Activated CD4-positive, alpha-beta memory T cell treated with anti-CD3 and anti-CD28 coated beads, Interleukin-2, amount 10 ng/mL, durations not matched to agents 7 days and 5 days (primary cell): ENCODE data around the gene CNTLN. TPM values are rescaled to one million over a fixed set of nuclear protein-coding genes. Genes with fewer than 3 reads are reported as not detected.
"Not testable (repeated sequence)": the region's sequence is repeated elsewhere in the genome, so short reads cannot be mapped to it uniquely, and the experiment has no call there.

Source experiments
- CTCF ChIA-PET: fragments of 350-600 bp; sonication (Branson Sonifier 250); formaldehyde crosslinking; loops from one replicate; lab custom pipeline; 2021; ENCODE audit warnings: antibody characterized with exemption, inconsistent platforms; lab: Charles Lee
- POLR2A ChIA-PET: fragments of 350-600 bp; sonication (Branson Sonifier 250); formaldehyde crosslinking; loops from one replicate; lab custom pipeline; 2021; ENCODE audit warnings: antibody characterized with exemption; lab: Charles Lee
- DNase-seq: peaks from one replicate; pipeline ENCODE4 v3.0.0-alpha.2; 2020
- H3K27ac Mint-ChIP-seq: one replicate; pipeline ENCODE4 v1.8.0; 2021; ENCODE audit warnings: mild to moderate bottlenecking, mixed read lengths
- H3K27me3 Mint-ChIP-seq: one replicate; pipeline ENCODE4 v1.8.0; 2021; ENCODE audit warnings: mixed read lengths
- H3K36me3 Mint-ChIP-seq: one replicate; pipeline ENCODE4 v1.8.0; 2021; ENCODE audit warnings: low read depth, mixed read lengths
- H3K4me1 Mint-ChIP-seq: one replicate; pipeline ENCODE4 v1.8.0; 2021; ENCODE audit warnings: mixed read lengths
- H3K4me3 Mint-ChIP-seq: one replicate; pipeline ENCODE4 v1.8.0; 2021; ENCODE audit warnings: mild to moderate bottlenecking, mixed read lengths
- H3K9me3 Mint-ChIP-seq: one replicate; pipeline ENCODE4 v1.8.0; 2021; ENCODE audit warnings: mixed read lengths
- total RNA-seq, 2 experiments: library from RNA; stranded (reverse); gene quantifications; one replicate each; pipeline ENCODE4 v1.2.3, GENCODE V29; 2021

The CNTLN gene
- total RNA-seq, 2 experiments from 2014 or later = 0.25 to 0.28 TPM

- Mint-ChIP-seq H3K4me1 (no peaks in the 10 kb centered on the region), H3K27me3 (no peaks in the 10 kb centered on the region), H3K36me3 (no peaks in the 10 kb centered on the region), H3K27ac (no peak overlapping the region), H3K4me3 (no peak overlapping the region), H3K9me3 (peaks cover 6% of the 10 kb centered on the region)
- no peak for DNase-seq
- POLR2A ChIA-PET = no interaction called here
- CTCF ChIA-PET = no interaction called here
Measured at GRCh38 chr9:17219261-17219660, 84.4 kb downstream of the CNTLN start.

- DNase-seq = no peak
- H3K27me3 Mint-ChIP-seq = no peaks in the 10 kb centered on the region
- no peaks in the 10 kb centered on the region for H3K36me3 Mint-ChIP-seq
- ChIA-PET POLR2A (no interaction called here), CTCF (no interaction called here)
- H3K9me3 Mint-ChIP-seq = no peaks in the 10 kb centered on the region
- H3K4me1 Mint-ChIP-seq = no peaks in the 10 kb centered on the region
- no peak overlapping the region for H3K4me3 Mint-ChIP-seq
- no peak overlapping the region for H3K27ac Mint-ChIP-seq
Measured at GRCh38 chr9:17222932-17223331, 88.1 kb downstream of the CNTLN start.

GRCh38 chr9:17225407-17225806 lies 90.6 kb downstream of the CNTLN start:
- H3K4me1 Mint-ChIP-seq = no peaks in the 10 kb centered on the region
- CTCF ChIA-PET = no interaction called here
- H3K4me3 Mint-ChIP-seq = no peak overlapping the region
- H3K27me3 Mint-ChIP-seq = no peaks in the 10 kb centered on the region
- no peak for DNase-seq
- H3K9me3 Mint-ChIP-seq = peaks cover 8% of the 10 kb centered on the region
- POLR2A ChIA-PET = no interaction called here
- H3K36me3 Mint-ChIP-seq = no peaks in the 10 kb centered on the region
- H3K27ac Mint-ChIP-seq = no peak overlapping the region

GRCh38 chr9:17229945-17230560 lies 95.2 kb downstream of the CNTLN start:
- ChIA-PET POLR2A (no interaction called here), CTCF (no interaction called here)
- Mint-ChIP-seq H3K4me1 (no peaks in the 10 kb centered on the region), H3K36me3 (no peaks in the 10 kb centered on the region), H3K9me3 (peaks cover 12% of the 10 kb centered on the region), H3K4me3 (no peak overlapping the region), H3K27ac (no peak overlapping the region), H3K27me3 (no peaks in the 10 kb centered on the region)
- no peak for DNase-seq

- Mint-ChIP-seq H3K36me3 (no peaks in the 10 kb centered on the region), H3K4me1 (no peaks in the 10 kb centered on the region), H3K27ac (no peak overlapping the region), H3K27me3 (no peaks in the 10 kb centered on the region), H3K4me3 (no peak overlapping the region), H3K9me3 (peaks cover 12% of the 10 kb centered on the region)
- ChIA-PET POLR2A (no interaction called here), CTCF (no interaction called here)
- no peak for DNase-seq
Measured at GRCh38 chr9:17230646-17231045, 95.8 kb downstream of the CNTLN start.

- Mint-ChIP-seq H3K36me3 (no peaks in the 10 kb centered on the region), H3K9me3 (peaks cover 10% of the 10 kb centered on the region), H3K27me3 (no peaks in the 10 kb centered on the region), H3K4me3 (no peak overlapping the region), H3K27ac (no peak overlapping the region), H3K4me1 (no peaks in the 10 kb centered on the region)
- POLR2A ChIA-PET = no interaction called here
- CTCF ChIA-PET = no interaction called here
- DNase-seq = no peak
Measured at GRCh38 chr9:17236147-17236546, 101.3 kb downstream of the CNTLN start.

- H3K4me3 Mint-ChIP-seq = no peak overlapping the region
- ChIA-PET POLR2A (no interaction called here), CTCF (no interaction called here)
- H3K4me1 Mint-ChIP-seq = no peaks in the 10 kb centered on the region
- DNase-seq = no peak
- no peaks in the 10 kb centered on the region for H3K27me3 Mint-ChIP-seq
- H3K27ac Mint-ChIP-seq = no peak overlapping the region
- peaks cover 26% of the 10 kb centered on the region for H3K9me3 Mint-ChIP-seq
- H3K36me3 Mint-ChIP-seq = no peaks in the 10 kb centered on the region
Measured at GRCh38 chr9:17246770-17247169, 111.9 kb downstream of the CNTLN start.

- no peak overlapping the region for H3K27ac Mint-ChIP-seq
- H3K9me3 Mint-ChIP-seq = peaks cover 24% of the 10 kb centered on the region
- H3K4me1 Mint-ChIP-seq = no peaks in the 10 kb centered on the region
- H3K27me3 Mint-ChIP-seq = no peaks in the 10 kb centered on the region
- ChIA-PET POLR2A (no interaction called here), CTCF (no interaction called here)
- no peak for DNase-seq
- H3K4me3 Mint-ChIP-seq = no peak overlapping the region
- H3K36me3 Mint-ChIP-seq = no peaks in the 10 kb centered on the region
Measured at GRCh38 chr9:17251100-17251499, 116.3 kb downstream of the CNTLN start.

- H3K27me3 Mint-ChIP-seq, CTCF ChIA-PET: not testable (repeated sequence)
Measured at GRCh38 chr9:17268531-17269188, 133.8 kb downstream of the CNTLN start.

GRCh38 chr9:17269799-17270198 lies 135.0 kb downstream of the CNTLN start:
- H3K36me3 Mint-ChIP-seq = no peaks in the 10 kb centered on the region
- H3K4me1 Mint-ChIP-seq = no peaks in the 10 kb centered on the region
- no peak overlapping the region for H3K4me3 Mint-ChIP-seq
- no peaks in the 10 kb centered on the region for H3K27me3 Mint-ChIP-seq
- ChIA-PET CTCF (no interaction called here), POLR2A (no interaction called here)
- DNase-seq = no peak
- H3K9me3 Mint-ChIP-seq = peaks cover 15% of the 10 kb centered on the region
- H3K27ac Mint-ChIP-seq = no peak overlapping the region

More at GRCh38 chr9:17268531-17269188, 133.8 kb downstream of the CNTLN start:
- H3K4me3 Mint-ChIP-seq, H3K27ac Mint-ChIP-seq, H3K4me1 Mint-ChIP-seq, H3K36me3 Mint-ChIP-seq, POLR2A ChIA-PET, DNase-seq: not testable (repeated sequence)
- H3K9me3 Mint-ChIP-seq = peaks cover 15% of the 10 kb centered on the region

GRCh38 chr9:17272536-17272935 lies 137.7 kb downstream of the CNTLN start:
- ChIA-PET POLR2A (no interaction called here), CTCF (no interaction called here)
- no peak overlapping the region for H3K27ac Mint-ChIP-seq
- H3K9me3 Mint-ChIP-seq = peaks cover 8% of the 10 kb centered on the region
- H3K4me3 Mint-ChIP-seq = no peak overlapping the region
- DNase-seq = no peak
- H3K27me3 Mint-ChIP-seq = no peaks in the 10 kb centered on the region
- no peaks in the 10 kb centered on the region for H3K4me1 Mint-ChIP-seq
- no peaks in the 10 kb centered on the region for H3K36me3 Mint-ChIP-seq

- H3K4me3 Mint-ChIP-seq = no peak overlapping the region
- no peak overlapping the region for H3K27ac Mint-ChIP-seq
- H3K27me3 Mint-ChIP-seq = no peaks in the 10 kb centered on the region
- H3K9me3 Mint-ChIP-seq = peaks cover 18% of the 10 kb centered on the region
- POLR2A ChIA-PET = no interaction called here
- no peaks in the 10 kb centered on the region for H3K4me1 Mint-ChIP-seq
- no peaks in the 10 kb centered on the region for H3K36me3 Mint-ChIP-seq
- CTCF ChIA-PET = no interaction called here
- no peak for DNase-seq
Measured at GRCh38 chr9:17280350-17281012, 145.6 kb downstream of the CNTLN start.

- H3K4me3 Mint-ChIP-seq, DNase-seq, H3K27me3 Mint-ChIP-seq, CTCF ChIA-PET, H3K4me1 Mint-ChIP-seq, POLR2A ChIA-PET, H3K27ac Mint-ChIP-seq, H3K36me3 Mint-ChIP-seq: not testable (repeated sequence)
- peaks cover 23% of the 10 kb centered on the region for H3K9me3 Mint-ChIP-seq
Measured at GRCh38 chr9:17290673-17291072, 155.8 kb downstream of the CNTLN start.

GRCh38 chr9:17291766-17292165 lies 156.9 kb downstream of the CNTLN start:
- H3K27me3 Mint-ChIP-seq = no peaks in the 10 kb centered on the region
- POLR2A ChIA-PET = no interaction called here

More at GRCh38 chr9:17291766-17292165, 156.9 kb downstream of the CNTLN start:
- DNase-seq = no peak
- Mint-ChIP-seq H3K36me3 (no peaks in the 10 kb centered on the region), H3K4me1 (no peaks in the 10 kb centered on the region), H3K4me3 (no peak overlapping the region), H3K9me3 (peaks cover 27% of the 10 kb centered on the region), H3K27ac (no peak overlapping the region)
- CTCF ChIA-PET = no interaction called here
